ENCODE data around the gene DPRX.
"Not testable (repeated sequence)": the region's sequence is repeated elsewhere in the genome, so short reads cannot be mapped to it uniquely, and the experiment has no call there.

DPRX gene

DNA sequence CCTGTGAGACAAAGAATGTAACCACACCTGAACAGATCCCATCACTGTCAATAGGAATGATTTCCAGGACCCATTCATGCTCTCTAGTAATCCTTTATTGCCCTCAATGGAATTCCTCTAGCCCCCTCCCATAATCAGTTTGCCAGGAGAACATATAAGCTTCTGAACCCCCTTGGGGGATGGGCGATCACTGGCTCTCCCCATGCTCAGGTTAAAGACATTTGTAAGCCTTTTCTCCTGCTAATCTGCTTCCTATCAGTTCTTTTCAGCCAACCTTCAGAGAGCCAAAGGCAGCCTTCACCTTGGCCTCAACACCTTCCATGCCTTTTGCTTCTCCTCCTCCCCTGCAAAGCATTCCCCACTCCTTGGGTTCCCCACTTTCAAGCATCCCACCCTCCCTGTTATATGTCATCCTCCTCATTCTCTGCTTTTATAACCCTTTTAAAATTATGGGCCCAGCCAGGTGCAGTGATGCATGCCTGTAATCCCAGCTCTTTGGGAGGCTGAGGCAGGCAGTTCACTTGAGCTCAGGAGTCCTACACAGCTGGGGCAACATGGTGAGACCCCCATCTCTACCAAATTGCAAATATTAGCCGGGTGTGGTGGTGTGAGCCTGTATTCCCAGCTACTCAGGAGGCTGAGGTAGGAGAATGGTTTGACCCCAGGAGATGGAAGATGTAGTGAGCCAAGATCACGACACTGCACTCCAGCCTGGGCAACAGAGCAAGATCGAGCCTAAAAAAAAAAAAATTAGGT, 12.4 kb downstream of the DPRX start:
- in situ Hi-C loops (cut with MboI; ENCODE audit: low sequenced_read_pairs): no loop called here

- in situ Hi-C loops (cut with MboI; ENCODE audit: low sequenced_read_pairs): no loop called here
Observed at GRCh38 chr19:53646144-53646543, 14.3 kb downstream of the DPRX start.

DNA sequence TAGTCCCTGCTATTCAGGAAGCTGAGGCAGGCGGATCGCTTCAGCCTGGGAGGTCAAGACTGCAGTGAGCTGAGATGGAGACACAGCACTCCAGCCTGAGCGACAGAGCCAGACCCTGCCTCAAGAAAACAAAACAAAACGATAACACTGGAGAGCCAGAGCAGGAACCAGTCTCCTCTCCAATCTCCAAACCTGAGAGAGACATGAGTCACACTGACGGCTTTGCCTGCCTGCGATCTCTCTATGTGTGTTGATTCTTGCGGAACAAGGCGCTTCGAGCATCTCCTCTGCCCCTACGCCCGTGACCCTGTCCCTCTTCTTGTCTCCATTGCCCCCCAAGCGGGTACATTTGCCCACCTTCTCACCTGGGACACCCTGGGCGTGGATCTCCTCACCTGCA, 15.6 kb downstream of the DPRX start:
- in situ Hi-C loops (cut with MboI; ENCODE audit: low sequenced_read_pairs): no loop called here

- in situ Hi-C loops (cut with MboI; ENCODE audit: low sequenced_read_pairs): no loop called here
Observed at GRCh38 chr19:53647792-53648191, 16.0 kb downstream of the DPRX start.

- in situ Hi-C loops (cut with MboI; ENCODE audit: low sequenced_read_pairs): no loop called here
Observed at GRCh38 chr19:53649746-53650593, 18.2 kb downstream of the DPRX start.

DNA sequence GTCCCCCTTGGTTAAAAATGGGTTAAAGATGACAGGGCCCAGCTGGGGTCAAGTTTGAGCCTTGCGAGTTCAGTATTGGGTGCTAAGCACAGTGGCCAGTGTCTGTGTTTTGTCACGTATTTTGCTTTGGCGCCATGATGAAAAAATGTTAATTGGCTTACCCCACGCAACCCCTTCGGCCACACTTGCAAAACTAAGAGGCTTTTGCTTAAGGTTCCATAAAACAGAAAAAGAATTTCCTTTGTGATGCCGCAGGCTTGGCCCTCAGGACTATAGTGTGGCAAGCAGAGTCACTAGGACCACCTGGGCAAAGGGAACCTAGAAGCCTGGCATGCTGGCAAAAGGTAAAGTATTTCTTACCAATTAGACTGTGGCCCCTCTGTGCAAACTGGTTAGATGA, 20.7 kb downstream of the DPRX start:
- in situ Hi-C loops (cut with MboI; ENCODE audit: low sequenced_read_pairs): no loop called here

- in situ Hi-C loops (cut with MboI; ENCODE audit: low sequenced_read_pairs): no loop called here
Observed at GRCh38 chr19:53655042-53655665, 23.4 kb downstream of the DPRX start.

DNA sequence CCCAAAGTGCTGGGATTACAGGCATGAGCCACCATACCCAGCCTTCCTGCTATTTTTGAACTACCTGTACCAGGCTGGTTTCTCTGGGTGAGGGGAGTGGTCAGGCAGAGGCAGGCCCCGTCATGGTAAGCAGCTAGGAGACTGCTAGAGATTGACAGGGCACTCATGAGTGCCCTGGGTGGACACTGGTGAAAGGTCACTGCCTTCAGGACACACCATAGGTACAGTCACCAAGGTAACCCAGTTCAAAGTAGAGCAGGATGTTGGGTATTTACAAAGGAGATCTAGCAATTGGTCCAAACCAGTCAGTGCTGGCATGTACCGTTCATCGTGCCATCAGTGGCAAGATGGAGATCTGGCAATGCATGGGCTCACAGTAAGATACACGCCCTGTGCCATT, 25.5 kb downstream of the DPRX start:
- in situ Hi-C loops (cut with MboI; ENCODE audit: low sequenced_read_pairs): no loop called here

GRCh38 chr19:53657778-53658177, 26.0 kb downstream of the DPRX start:
- in situ Hi-C loops (cut with MboI; ENCODE audit: low sequenced_read_pairs): no loop called here

DNA sequence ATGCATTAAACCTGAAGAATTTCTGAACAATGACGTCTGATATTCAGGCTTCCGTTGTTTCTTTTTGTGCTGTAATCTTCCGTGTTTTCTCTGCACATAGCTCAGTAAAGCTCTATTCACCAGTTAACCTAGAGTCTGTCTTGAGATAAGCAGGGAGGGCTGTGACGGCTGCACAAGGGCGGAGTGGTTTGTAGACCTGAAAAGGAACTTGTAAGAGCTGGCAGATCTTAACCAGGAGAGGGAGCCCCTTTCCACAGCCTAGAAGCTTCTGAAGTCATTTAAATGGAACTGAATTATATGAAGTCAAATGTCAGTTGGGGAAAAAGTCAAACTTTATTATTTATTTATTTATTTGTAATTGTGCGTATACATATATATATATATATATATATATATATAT, 27.5 kb downstream of the DPRX start:
- in situ Hi-C loops (cut with MboI; ENCODE audit: low sequenced_read_pairs): no loop called here

- in situ Hi-C loops (cut with MboI; ENCODE audit: low sequenced_read_pairs): no loop called here
Observed at GRCh38 chr19:53660584-53660983, 28.8 kb downstream of the DPRX start.

GRCh38 chr19:53662209-53662608, 30.4 kb downstream of the DPRX start:
- in situ Hi-C loops (cut with MboI; ENCODE audit: low sequenced_read_pairs): no loop called here

DNA sequence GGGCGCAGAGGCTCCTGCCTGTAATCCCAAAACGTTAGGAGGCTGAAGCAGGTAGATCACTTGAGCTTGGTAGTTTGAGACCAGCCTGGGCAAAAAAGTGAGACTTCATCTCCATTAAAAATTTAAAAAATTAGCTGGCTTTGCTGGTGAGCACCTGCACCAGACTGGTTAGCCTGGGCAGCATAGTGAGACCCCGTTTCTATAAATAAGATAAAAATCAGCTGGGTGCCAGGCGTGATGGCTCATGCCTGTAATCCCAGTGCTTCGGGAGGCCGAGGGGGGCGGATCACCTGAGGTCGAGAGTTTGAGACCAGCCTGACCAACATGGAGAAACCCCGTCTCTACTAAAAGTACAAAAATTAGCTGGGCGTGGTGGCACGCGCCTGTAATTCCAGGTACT, 32.4 kb downstream of the DPRX start:
- in situ Hi-C loops (cut with MboI; ENCODE audit: low sequenced_read_pairs): no loop called here

DNA sequence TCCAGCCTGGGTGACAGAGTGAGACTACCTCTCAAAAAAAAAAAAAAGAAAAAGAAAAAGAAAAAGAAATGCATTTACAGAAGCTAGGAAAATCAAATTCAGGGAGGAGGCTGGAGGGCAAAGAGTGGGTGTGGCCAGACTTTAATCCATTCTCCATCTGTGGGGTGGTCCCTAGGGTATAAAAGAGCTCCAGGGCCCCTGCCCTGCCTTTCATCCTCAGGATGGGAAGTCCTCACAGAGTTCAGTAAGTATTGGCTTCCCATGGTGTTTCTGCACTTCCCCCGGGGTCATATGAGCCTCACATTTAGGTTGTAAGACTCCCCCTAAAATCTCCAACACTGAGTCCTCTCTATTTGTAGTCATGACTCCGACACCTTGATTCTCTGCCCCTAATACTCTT, 33.0 kb downstream of the DPRX start:
- in situ Hi-C loops (cut with MboI; ENCODE audit: low sequenced_read_pairs): no loop called here

DNA sequence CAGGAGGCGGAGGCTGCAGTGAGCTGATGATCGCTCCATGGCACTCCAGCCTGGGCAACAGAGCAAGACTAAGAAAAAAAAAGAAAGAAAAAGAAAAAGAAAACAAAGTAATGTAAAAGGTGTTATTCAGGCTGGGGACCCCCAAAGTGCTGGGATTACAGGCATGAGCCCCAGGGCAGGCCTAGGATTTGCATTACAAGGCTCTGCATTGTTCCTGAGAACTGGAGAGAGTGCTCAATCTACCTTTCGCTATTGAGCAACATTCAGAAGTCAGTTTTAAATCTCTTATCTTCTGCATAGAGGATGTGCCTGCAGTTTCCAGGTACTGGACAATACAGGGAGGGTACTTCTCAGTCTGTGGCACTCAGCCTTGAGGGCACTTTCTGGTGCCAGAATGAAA, 34.5 kb downstream of the DPRX start:
- in situ Hi-C loops (cut with MboI; ENCODE audit: low sequenced_read_pairs): not testable (repeated sequence)

GRCh38 chr19:53668804-53669203, 37.0 kb downstream of the DPRX start:
- in situ Hi-C loops (cut with MboI; ENCODE audit: low sequenced_read_pairs): not testable (repeated sequence)

GRCh38 chr19:53670345-53670744, 38.5 kb downstream of the DPRX start:
- in situ Hi-C loops (cut with MboI; ENCODE audit: low sequenced_read_pairs): no loop called here

DNA sequence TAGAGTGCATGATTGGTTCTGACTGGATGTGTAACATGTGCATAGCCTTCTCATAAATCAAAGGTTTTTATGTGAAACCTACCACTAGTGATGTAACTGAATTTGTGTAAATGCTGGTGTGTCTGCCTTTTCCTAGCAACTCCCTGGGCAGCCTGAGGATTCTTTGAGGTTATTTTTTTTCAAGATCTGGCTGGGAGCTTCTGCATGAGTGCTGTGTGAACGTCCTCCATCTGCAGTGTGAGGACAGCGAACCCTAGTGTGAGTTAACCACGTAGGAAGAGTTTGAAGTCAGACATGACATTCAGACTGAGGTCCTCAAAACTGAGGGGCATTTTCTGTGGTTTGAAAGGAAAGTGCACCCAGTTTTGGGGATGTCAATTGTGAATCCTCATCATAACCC, 39.9 kb downstream of the DPRX start:
- in situ Hi-C loops (cut with MboI; ENCODE audit: low sequenced_read_pairs): no loop called here

Measured in HL-60/S4 treated with phorbol 12-myristate 13-acetate at 8.2 ng/mL for 4 days and 3 days (cell line).